Naive thymus-derived CD8-positive, alpha-beta T cell (primary cell): ENCODE data around the gene SMPX. TPM values are rescaled to one million over a fixed set of nuclear protein-coding genes. Genes with fewer than 3 reads are reported as not detected.

Experiments
- ATAC-seq, 2 donors: fragments of 150-1000 bp; cut with Tn5 transposase in 1 of 2; sonication (Bioruptor Pico), chemical (Tn5 transposase) in 1 of 2; 1 replicate in 1 of 2; 2 replicates in 1 of 2; pipeline ENCODE4 v1.10.0; 2021; ENCODE audit warnings: mild to moderate bottlenecking in 2 of 2, moderate library complexity in 2 of 2
- POLR2A ChIA-PET: fragments of 350-600 bp; sonication (Branson Sonifier 250); formaldehyde crosslinking; loops from one replicate; lab custom pipeline; 2021; ENCODE audit warnings: antibody characterized with exemption; lab: Charles Lee
- DNase-seq, 10 donors: peaks; one replicate each; pipeline versions ENCODE4 v3.0.0 to v3.0.0-alpha.2; 2020 to 2022
- H3K27ac Mint-ChIP-seq, 10 donors: one replicate each; pipeline ENCODE4 v1.8.0; 2020 to 2022; ENCODE audit warnings: mild to moderate bottlenecking in 10 of 10, mixed read lengths in 10 of 10, moderate library complexity in 4 of 10, inconsistent platforms in 1 of 10
- H3K27me3 Mint-ChIP-seq, 5 donors: one replicate each; pipeline ENCODE4 v1.8.0; 2021 to 2022; ENCODE audit warnings: mixed read lengths in 5 of 5
- H3K36me3 Mint-ChIP-seq, 3 donors: one replicate each; pipeline ENCODE4 v1.8.0; 2020 to 2022; ENCODE audit warnings: mixed read lengths in 3 of 3, mild to moderate bottlenecking in 2 of 3, inconsistent platforms in 1 of 3
- H3K4me1 Mint-ChIP-seq, 4 donors: one replicate each; pipeline ENCODE4 v1.8.0; 2021 to 2022; ENCODE audit warnings: mixed read lengths in 4 of 4
- H3K4me3 Mint-ChIP-seq, 10 donors: one replicate each; pipeline ENCODE4 v1.8.0; 2020 to 2022; ENCODE audit warnings: mild to moderate bottlenecking in 10 of 10, mixed read lengths in 10 of 10, moderate library complexity in 6 of 10, inconsistent platforms in 1 of 10
- H3K9me3 Mint-ChIP-seq, 9 donors: one replicate each; pipeline ENCODE4 v1.8.0; 2020 to 2022; ENCODE audit warnings: mixed read lengths in 9 of 9, mild to moderate bottlenecking in 3 of 9, inconsistent platforms in 1 of 9, moderate library complexity in 1 of 9
- polyA plus RNA-seq, 3 donors: library from polyadenylated mRNA; unstranded; fragments of 300-500 nt; fragmentation: Illumina TruSeq; gene quantifications; one replicate each; pipeline ENCODE4 v1.2.3, GENCODE V29; 2021
- total RNA-seq, 8 experiments: library from RNA in 2 of 8; stranded (reverse) in 2 of 8; gene quantifications; one replicate each; pipeline ENCODE4 v1.2.3 and lab custom pipeline; 2021 to 2026

SMPX gene
- total and polyA plus RNA-seq, 5 experiments from 2014 or later = not detected

DNA sequence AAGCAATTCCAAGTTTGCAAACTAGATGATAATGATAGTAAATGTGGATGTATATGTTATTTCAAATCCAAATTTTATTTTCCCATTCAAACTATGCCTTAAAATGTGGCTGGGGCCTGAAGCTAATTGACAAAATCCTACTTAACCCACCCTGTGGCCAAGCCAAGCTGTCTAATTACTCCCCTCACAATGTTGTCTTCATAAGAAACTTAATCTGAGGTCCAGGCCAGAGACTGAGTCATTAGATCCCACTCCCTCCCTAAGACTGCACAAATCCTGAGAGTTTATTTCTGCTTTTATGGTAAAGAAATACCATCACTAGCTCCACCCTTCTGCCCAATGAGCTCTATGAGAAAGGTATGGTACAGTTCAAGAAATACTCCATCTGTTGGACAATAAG lies 16.6 kb downstream of the SMPX start:
- H3K9me3 Mint-ChIP-seq = no peaks in the 10 kb centered on the region
- peaks cover 0 to under 1% (median 0%) of the 10 kb centered on the region in 5 donors for H3K27me3 Mint-ChIP-seq
- ATAC-seq = no peak
- no peak for DNase-seq
- POLR2A ChIA-PET = no interaction called here
- no peak overlapping the region for H3K27ac Mint-ChIP-seq
- no peak overlapping the region for H3K4me3 Mint-ChIP-seq
- peaks cover 0 to 2% (median 0%) of the 10 kb centered on the region in 4 donors for H3K4me1 Mint-ChIP-seq
- H3K36me3 Mint-ChIP-seq = no peaks in the 10 kb centered on the region

DNA sequence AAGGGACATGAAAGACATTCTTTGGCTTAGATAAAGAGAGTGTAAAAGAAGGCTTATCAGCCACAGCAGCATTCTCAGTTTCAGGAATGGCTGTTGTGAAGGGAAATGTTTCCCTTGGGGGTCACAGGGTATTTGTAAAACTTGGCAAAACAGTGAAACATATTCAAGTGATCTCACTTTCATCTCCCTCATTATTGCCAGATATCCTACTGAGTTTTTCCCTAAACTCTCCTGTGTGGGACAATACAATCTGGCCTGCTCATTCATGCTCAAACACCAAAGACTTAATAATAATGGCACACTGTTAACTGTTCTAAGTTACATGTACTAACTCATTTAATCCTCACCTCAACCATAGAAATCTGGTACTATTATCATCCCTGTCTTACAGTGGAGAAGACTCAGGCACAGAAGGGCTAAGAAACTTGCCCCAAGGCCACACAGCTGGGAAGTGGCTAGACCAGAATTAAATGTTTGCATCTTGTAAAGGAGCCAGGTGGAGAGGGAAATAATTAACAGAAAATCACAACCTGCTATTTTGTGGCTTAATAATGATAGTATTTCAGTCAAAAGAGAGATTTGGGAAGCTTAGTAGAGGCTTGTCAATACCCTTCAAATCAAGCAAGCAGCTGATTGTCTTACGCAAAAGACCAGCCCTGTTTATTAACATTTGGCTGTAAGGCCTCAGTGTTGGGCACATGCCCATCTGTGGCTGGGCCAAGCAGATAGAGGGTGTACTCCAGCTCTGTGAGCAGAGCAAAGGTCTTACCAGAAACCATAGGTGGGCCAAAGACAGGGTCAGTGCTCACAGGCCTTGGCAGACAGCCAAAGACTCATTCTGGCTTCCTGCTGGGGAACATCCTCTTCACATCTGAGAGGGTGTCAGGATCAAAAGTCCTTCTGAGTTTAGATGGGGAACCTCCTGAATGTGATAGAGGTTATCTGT lies 17.3 kb downstream of the SMPX start:
- Mint-ChIP-seq H3K9me3 (no peaks in the 10 kb centered on the region), H3K27ac (no peak overlapping the region), H3K27me3 (peaks cover 0 to 8% (median 0%) of the 10 kb centered on the region in 5 donors), H3K4me1 (peaks cover 0 to 2% (median 0%) of the 10 kb centered on the region in 4 donors), H3K36me3 (no peaks in the 10 kb centered on the region), H3K4me3 (no peak overlapping the region)
- ATAC-seq (no peak), DNase-seq (no peak)
- POLR2A ChIA-PET = no interaction called here

DNA sequence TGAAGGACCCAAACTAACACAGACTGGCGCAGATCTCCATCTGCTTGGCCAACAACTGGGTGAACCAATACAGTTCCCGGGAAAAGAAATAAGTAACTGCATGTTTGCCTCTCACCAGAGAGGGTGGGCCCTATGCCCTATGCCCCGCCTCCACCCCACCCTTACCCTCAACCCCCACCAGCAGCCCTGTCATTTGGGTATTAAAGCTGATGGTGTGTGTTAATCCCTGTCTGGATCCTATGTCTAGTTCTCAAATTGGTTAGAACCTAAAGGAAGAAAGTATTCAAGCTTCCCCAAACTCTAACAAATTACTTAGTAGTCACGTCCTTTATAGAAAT lies 19.0 kb downstream of the SMPX start:
- DNase-seq = no peak
- H3K27me3 Mint-ChIP-seq = peaks cover 0 to 8% (median 0%) of the 10 kb centered on the region in 5 donors
- no peak for ATAC-seq
- POLR2A ChIA-PET = no interaction called here
- peaks cover 0 to 2% (median 0%) of the 10 kb centered on the region in 4 donors for H3K4me1 Mint-ChIP-seq
- no peaks in the 10 kb centered on the region for H3K36me3 Mint-ChIP-seq
- no peaks in the 10 kb centered on the region for H3K9me3 Mint-ChIP-seq
- no peak overlapping the region for H3K4me3 Mint-ChIP-seq
- no peak overlapping the region for H3K27ac Mint-ChIP-seq

- Mint-ChIP-seq H3K36me3 (no peaks in the 10 kb centered on the region), H3K27ac (no peak overlapping the region), H3K9me3 (no peaks in the 10 kb centered on the region), H3K4me1 (peaks cover 0 to 2% (median 0%) of the 10 kb centered on the region in 4 donors), H3K27me3 (peaks cover 0 to 8% (median 2%) of the 10 kb centered on the region in 5 donors), H3K4me3 (no peak overlapping the region)
- DNase-seq (no peak), ATAC-seq (no peak)
- POLR2A ChIA-PET = no interaction called here
Observed at GRCh38 chrX:21738210-21738949, 19.5 kb downstream of the SMPX start.

- H3K4me3 Mint-ChIP-seq = no peak overlapping the region
- POLR2A ChIA-PET = no interaction called here
Observed at GRCh38 chrX:21735768-21736127, 22.2 kb downstream of the SMPX start.

DNA sequence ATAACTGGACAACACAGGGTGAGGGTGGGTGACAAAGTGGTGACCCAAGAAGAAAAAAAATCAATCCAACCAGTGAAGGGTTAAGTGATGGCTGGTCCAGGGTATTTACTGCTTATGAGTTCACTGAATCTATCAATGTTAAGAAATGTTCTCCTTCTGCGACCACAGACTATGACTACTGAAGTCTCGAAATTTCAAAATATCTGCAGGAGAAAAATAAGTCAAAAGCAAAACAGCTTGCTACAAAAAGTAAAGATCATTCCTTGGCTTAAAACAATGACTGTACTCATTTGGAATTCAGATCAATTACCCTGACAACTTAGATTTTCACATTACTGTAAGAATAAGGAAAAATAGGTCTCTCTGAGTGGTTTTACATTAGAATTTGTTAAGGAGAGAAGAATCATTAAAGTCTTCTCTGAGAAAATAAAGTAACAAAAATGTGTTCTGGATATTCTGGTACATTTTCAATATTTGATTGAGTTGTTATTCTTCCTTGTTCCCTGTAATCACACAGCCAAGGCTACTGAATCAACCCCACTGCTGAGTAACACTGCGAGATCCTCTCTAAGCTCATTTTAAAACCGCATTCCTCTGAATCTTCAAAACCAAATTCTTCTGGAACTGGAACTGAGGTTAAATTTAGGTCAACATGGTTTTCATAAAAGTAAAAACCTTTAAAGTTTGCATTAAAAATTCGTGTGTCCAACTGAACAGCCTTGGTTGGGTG lies 22.7 kb downstream of the SMPX start:
- Mint-ChIP-seq H3K9me3 (peaks cover 0 to 4% (median 0%) of the 10 kb centered on the region in 9 donors), H3K36me3 (no peaks in the 10 kb centered on the region), H3K4me1 (peaks cover 0 to 2% (median 0%) of the 10 kb centered on the region in 4 donors), H3K27me3 (peaks cover 0 to 8% (median 2%) of the 10 kb centered on the region in 5 donors), H3K4me3 (no peak overlapping the region), H3K27ac (no peak overlapping the region)
- POLR2A ChIA-PET = no interaction called here
- no peak for DNase-seq
- no peak for ATAC-seq

More at GRCh38 chrX:21735768-21736127, 22.2 kb downstream of the SMPX start:
- Mint-ChIP-seq H3K9me3 (peaks cover 0 to 4% (median 0%) of the 10 kb centered on the region in 9 donors), H3K27ac (no peak overlapping the region), H3K4me1 (peaks cover 0 to 2% (median 0%) of the 10 kb centered on the region in 4 donors), H3K36me3 (no peaks in the 10 kb centered on the region), H3K27me3 (peaks cover 0 to 8% (median 2%) of the 10 kb centered on the region in 5 donors)
- DNase-seq = no peak
- ATAC-seq = no peak

GRCh38 chrX:21734175-21734574 lies 23.7 kb downstream of the SMPX start:
- peaks cover 0 to 2% (median 0%) of the 10 kb centered on the region in 4 donors for H3K4me1 Mint-ChIP-seq
- POLR2A ChIA-PET = no interaction called here
- H3K4me3 Mint-ChIP-seq = no peak overlapping the region
- no peaks in the 10 kb centered on the region for H3K36me3 Mint-ChIP-seq
- H3K27me3 Mint-ChIP-seq = peaks cover 0 to 8% (median 2%) of the 10 kb centered on the region in 5 donors
- no peak for ATAC-seq
- peaks cover 0 to 4% (median 0%) of the 10 kb centered on the region in 9 donors for H3K9me3 Mint-ChIP-seq
- no peak overlapping the region for H3K27ac Mint-ChIP-seq
- no peak for DNase-seq

DNA sequence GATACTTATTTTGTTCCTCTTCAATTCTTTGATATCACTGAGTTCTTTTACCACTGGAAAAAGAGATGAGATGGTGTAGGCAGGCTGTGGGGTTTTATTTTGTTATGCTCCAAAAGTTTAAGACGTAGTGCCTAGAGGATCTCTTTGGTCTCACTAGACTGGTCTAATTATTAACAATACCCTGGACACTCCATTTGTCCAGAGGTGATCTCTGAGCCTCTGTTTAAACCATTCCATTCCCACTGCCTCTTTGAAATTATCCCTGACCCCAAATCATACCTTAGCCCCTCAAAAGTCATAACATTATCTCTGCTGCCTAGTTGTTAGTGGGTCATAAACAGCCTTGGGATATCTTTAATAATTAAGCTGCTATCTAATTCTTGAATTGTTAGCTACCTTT lies 24.2 kb downstream of the SMPX start:
- no peak for ATAC-seq
- H3K4me3 Mint-ChIP-seq = no peak overlapping the region
- H3K27ac Mint-ChIP-seq = no peak overlapping the region
- H3K27me3 Mint-ChIP-seq = peaks cover 0 to 8% (median 2%) of the 10 kb centered on the region in 5 donors
- peaks cover 0 to 4% (median 0%) of the 10 kb centered on the region in 9 donors for H3K9me3 Mint-ChIP-seq
- POLR2A ChIA-PET = no interaction called here
- peaks cover 0 to 2% (median 0%) of the 10 kb centered on the region in 4 donors for H3K4me1 Mint-ChIP-seq
- H3K36me3 Mint-ChIP-seq = no peaks in the 10 kb centered on the region
- no peak for DNase-seq

GRCh38 chrX:21730026-21730425 lies 27.9 kb downstream of the SMPX start:
- ATAC-seq (no peak), DNase-seq (no peak)
- POLR2A ChIA-PET = no interaction called here
- no peak overlapping the region for H3K4me3 Mint-ChIP-seq
- H3K27ac Mint-ChIP-seq = no peak overlapping the region
- no peaks in the 10 kb centered on the region for H3K4me1 Mint-ChIP-seq
- H3K9me3 Mint-ChIP-seq = peaks cover 0 to 4% (median 0%) of the 10 kb centered on the region in 9 donors
- H3K27me3 Mint-ChIP-seq = peaks cover 2 to 9% (median 4%) of the 10 kb centered on the region in 5 donors
- H3K36me3 Mint-ChIP-seq = no peaks in the 10 kb centered on the region

DNA sequence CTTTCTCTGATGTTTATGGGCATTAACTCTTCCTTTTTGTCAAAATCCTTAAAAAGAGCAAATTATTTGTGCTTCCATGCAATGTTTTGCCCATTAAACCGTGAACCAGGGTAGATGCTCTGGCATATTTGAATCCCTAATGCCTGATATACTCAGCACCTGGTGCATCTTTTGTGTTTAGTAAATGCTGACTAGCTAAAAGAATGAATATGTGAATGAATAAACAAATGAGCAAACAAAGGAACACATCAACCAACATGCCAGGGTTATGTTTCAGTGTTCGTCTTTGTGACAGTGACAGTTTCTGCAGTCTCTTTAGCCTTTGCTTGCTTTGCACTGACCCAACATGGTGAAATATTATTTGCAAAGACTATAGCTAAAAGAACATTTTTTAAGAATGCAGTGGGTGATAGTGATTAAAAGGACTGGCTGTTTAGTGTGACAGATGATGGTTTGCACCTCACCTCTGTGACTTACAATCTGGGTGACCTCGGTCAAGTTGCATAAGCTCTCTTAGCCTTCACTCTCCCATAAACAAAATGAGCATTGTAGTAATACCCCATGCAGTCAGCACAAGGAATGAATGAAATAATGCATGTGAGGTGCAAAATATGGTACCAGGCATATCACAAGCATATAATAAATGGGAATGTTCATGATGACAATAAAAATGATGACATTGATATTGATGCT lies 29.5 kb downstream of the SMPX start:
- peaks cover 2 to 9% (median 3%) of the 10 kb centered on the region in 5 donors for H3K27me3 Mint-ChIP-seq
- no peaks in the 10 kb centered on the region for H3K36me3 Mint-ChIP-seq
- POLR2A ChIA-PET = no interaction called here
- ATAC-seq (no peak), DNase-seq (no peak)
- peaks cover 0 to 4% (median 0%) of the 10 kb centered on the region in 9 donors for H3K9me3 Mint-ChIP-seq
- H3K4me3 Mint-ChIP-seq = no peak overlapping the region
- H3K4me1 Mint-ChIP-seq = no peaks in the 10 kb centered on the region
- H3K27ac Mint-ChIP-seq = no peak overlapping the region

- no peaks in the 10 kb centered on the region for H3K4me1 Mint-ChIP-seq
- H3K4me3 Mint-ChIP-seq = no peak overlapping the region
- no peaks in the 10 kb centered on the region for H3K9me3 Mint-ChIP-seq
- H3K27ac Mint-ChIP-seq = no peak overlapping the region
- peaks cover 2 to 9% (median 3%) of the 10 kb centered on the region in 5 donors for H3K27me3 Mint-ChIP-seq
- DNase-seq (no peak), ATAC-seq (no peak)
- H3K36me3 Mint-ChIP-seq = no peaks in the 10 kb centered on the region
- POLR2A ChIA-PET = interaction anchor here (0.7 kb wide), 1 partner anchor 500 kb away, joined by 3 read pairs; no protein-coding TSS in a partner anchor
Observed at GRCh38 chrX:21725916-21726315, 32.0 kb downstream of the SMPX start.

- Mint-ChIP-seq H3K4me3 (no peak overlapping the region), H3K27ac (no peak overlapping the region)
- peak in 3 of 10 donors; percentile 2 to 29 (median 26) for DNase-seq
Observed at GRCh38 chrX:21725496-21725895, 32.4 kb downstream of the SMPX start.

More at GRCh38 chrX:21725496-21725895, 32.4 kb downstream of the SMPX start:
- Mint-ChIP-seq H3K36me3 (no peaks in the 10 kb centered on the region), H3K9me3 (no peaks in the 10 kb centered on the region), H3K27me3 (peaks cover 2 to 9% (median 3%) of the 10 kb centered on the region in 5 donors), H3K4me1 (no peaks in the 10 kb centered on the region)
- POLR2A ChIA-PET = interaction anchor here (0.7 kb wide), 1 partner anchor 500 kb away, joined by 3 read pairs; no protein-coding TSS in a partner anchor
- no peak for ATAC-seq
